NB4 (cell line): Measurements from ENCODE around the gene RRAD.

ENCODE experiments used
- CTCF ChIP-seq: IDR thresholded peaks from one replicate; pipeline ENCODE4 v1.5.1; 2012; ENCODE audit warnings: low read depth, low read length
- MAX ChIP-seq: IDR thresholded peaks from 2 replicates; pipeline ENCODE4 v1.6.1; 2011; ENCODE audit warnings: low read depth, low read length
- MYC ChIP-seq: IDR thresholded peaks from 2 replicates; pipeline ENCODE4 v1.6.1; 2011; ENCODE audit warnings: low read depth, low read length
- POLR2A ChIP-seq: IDR thresholded peaks from 2 replicates; pipeline ENCODE4 v1.6.1; 2011; ENCODE audit warnings: mild to moderate bottlenecking; ENCODE audit not compliant: insufficient read length; ENCODE audit errors: extremely low read depth

- TF ChIP-seq CTCF (no peak), MYC (no peak), POLR2A (no peak), MAX (no peak)
Measured at GRCh38 chr16:66904428-66904845, 20.9 kb downstream of the RRAD start.
